ENCODE results near the gene TPX2. TPM values are rescaled to one million over a fixed set of nuclear protein-coding genes. Genes with fewer than 3 reads are reported as not detected.

The TPX2 gene
- total and polyA plus RNA-seq, 10 of the 15 experiments (the other 5 are each of a cell fraction or from before 2014, with no cell fraction given): 29.7 to 144 (median 89.0) TPM

DNA sequence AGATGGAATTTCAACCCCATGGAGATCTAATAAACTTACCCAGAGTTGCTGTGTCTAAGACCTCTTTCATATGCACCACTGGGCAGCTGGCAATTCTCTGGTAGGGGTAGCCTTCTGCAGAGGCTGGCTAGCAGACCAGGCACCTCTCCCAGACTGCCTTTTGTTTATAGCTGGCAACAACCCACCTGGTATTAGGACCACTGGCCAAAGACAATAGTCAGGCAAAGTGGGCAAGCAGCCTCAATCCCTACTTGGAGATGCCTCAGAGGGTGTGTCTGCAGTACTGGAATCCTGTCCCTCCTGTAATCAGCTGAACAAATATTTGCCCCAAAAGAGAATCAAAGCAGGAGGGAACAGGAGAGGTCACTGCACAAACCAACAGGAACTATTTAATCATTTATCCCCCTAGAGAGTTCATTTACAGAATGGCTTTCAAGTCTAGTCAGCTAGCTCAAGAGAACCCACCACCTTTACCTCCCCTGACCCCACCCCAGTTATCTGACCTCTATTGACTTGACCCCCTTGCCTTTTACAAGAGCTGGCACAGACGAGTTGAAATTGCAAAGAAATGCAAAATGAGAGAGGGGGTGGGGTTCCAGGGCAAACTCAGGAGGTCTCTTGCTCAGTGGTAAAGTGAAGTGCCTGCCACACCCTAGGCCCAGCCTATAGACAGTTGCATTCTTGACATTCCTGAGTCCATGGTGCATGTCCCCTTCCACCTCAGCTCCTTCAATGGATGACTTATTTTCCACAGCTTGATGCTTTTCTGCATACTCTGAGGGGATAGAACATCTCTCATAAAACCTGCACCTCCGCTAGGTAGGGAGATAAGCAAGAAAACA lies 19.2 kb upstream of the TPX2 start:
- 45% methylated on average over 2 of the region's 2 CpGs for WGBS (ENCODE audit: insufficient coverage, insufficient replicate concordance, low lambda C conversion rate, missing lambda C conversion rate)
- TF ChIP-seq HDGF (IDR thresholded peaks at IDR 0.05) (no peak), FOS (IDR thresholded peaks at IDR 0.05; ENCODE audit: borderline replicate concordance, extremely low read depth, insufficient read length) (no peak)
- Histone ChIP-seq H3K4me3 (peak overlapping the region; percentile 77), H3K27ac (ENCODE audit: control insufficient read depth, insufficient read depth) (peak overlapping the region; percentile 93), H3K4me2 (ENCODE audit: control insufficient read depth, insufficient read depth) (peak overlapping the region; percentile 85), H4K20me1 (ENCODE audit: control insufficient read depth, insufficient read depth) (no peaks in the 10 kb centered on the region), H2AFZ (ENCODE audit: control insufficient read depth, low read depth, low read length) (no peak overlapping the region), H3K9me3 (replicated peaks; ENCODE audit: control insufficient read depth, insufficient read depth, low read length) (no peaks in the 10 kb centered on the region), H3K36me3 (ENCODE audit: control insufficient read depth in 2 of 2, insufficient read depth in 2 of 2, low read length in 1 of 2) (peaks cover 0 to 4% of the 10 kb centered on the region in 2 experiments; a peak in 1 of 4 replicates), H3K4me1 (ENCODE audit: control insufficient read depth, insufficient read depth, low read length) (peaks cover 29% of the 10 kb centered on the region), H3K9ac (ENCODE audit: control insufficient read depth, insufficient read depth, low read length) (peak overlapping the region; percentile 18), H3K27me3 (replicated peaks in 1 of 2; ENCODE audit: control insufficient read depth in 2 of 2, insufficient read depth in 2 of 2, low read length in 1 of 2) (no peaks in the 10 kb centered on the region), H3K79me2 (ENCODE audit: control insufficient read depth, insufficient read depth, low read length) (peaks cover 76% of the 10 kb centered on the region)
- in situ Hi-C loops (cut with MboI): loop anchor here (5.0 kb wide), 1 partner anchor 58 kb away; no protein-coding TSS in a partner anchor
- DNase-seq (ENCODE audit: low read depth, low spot score): no peak
- FAIRE-seq: no peak
- ChIA-PET SMC1A (ENCODE audit: uncharacterized antibody, unreplicated experiment) (interaction anchor here (1.0 to 10.6 kb wide), 11 partner anchors 8 to 108 kb away, joined by 3 to 321 read pairs (median 8); no protein-coding TSS in a partner anchor), RAD21 (ENCODE audit: unreplicated experiment) (interaction anchor here (0.8 to 8.8 kb wide), 14 partner anchors 8 to 107 kb away, joined by 3 to 428 read pairs (median 6); no protein-coding TSS in a partner anchor), CTCF (interaction anchor here (0.6 to 12.7 kb wide), 9 partner anchors 18 to 157 kb away, joined by 3 to 531 read pairs (median 15); no protein-coding TSS in a partner anchor), POLR2A (interaction anchor here (0.6 to 6.1 kb wide), 10 partner anchors 9 to 946 kb away, joined by 3 to 72 read pairs (median 15); no protein-coding TSS in a partner anchor)
- BruUV-seq (replicated peaks): no TSS peak
- intact Hi-C loops (cut with micrococcal nuclease; ENCODE audit: unreplicated experiment): loop anchor here (5.0 kb wide), 2 partner anchors 158 to 203 kb away; no protein-coding TSS in a partner anchor
- no peak for ATAC-seq
